Lower leg skin (tissue), 4 donors: ENCODE data around the gene AMH. TPM values are rescaled to one million over a fixed set of nuclear protein-coding genes. Genes with fewer than 3 reads are reported as not detected.
A peak's percentile ranks its signal among the peaks of the same experiment; 100 is the strongest.

ENCODE experiments used
- DNase-seq, 2 donors: peaks; one replicate each; pipeline ENCODE4 v3.0.0-alpha.2; 2019; ENCODE audit warnings: low spot score in 2 of 2
- H3K4me3 ChIP-seq: fragments of 200-600 bp; sonication (generic); 2 replicates; pipeline ENCODE4 v1.5.1; 2017; ENCODE audit warnings: mild to moderate bottlenecking, low read depth; ENCODE audit not compliant: poor library complexity, severe bottlenecking
- CTCF ChIP-seq, 3 donors: fragments of 450-650 bp; IDR thresholded peaks; one replicate each; pipeline ENCODE4 v1.5.1; 2016; ENCODE audit warnings: antibody characterized with exemption in 3 of 3, mild to moderate bottlenecking in 3 of 3, moderate library complexity in 2 of 3
- POLR2A ChIP-seq, 2 donors: fragments of 450-650 bp; IDR thresholded peaks; one replicate each; pipeline ENCODE4 v1.6.1; 2016 to 2017; ENCODE audit warnings: antibody characterized with exemption in 2 of 2, mild to moderate bottlenecking in 1 of 2, moderate library complexity in 1 of 2
- WGBS, 2 donors: methylation state at CpG; one replicate each; pipeline ENCODE4 v1.1.5; 2018; 5-methylcytosine and 5-hydroxymethylcytosine counted together
- intact Hi-C: fragments of 100-400 bp; cut with DNase I; formaldehyde crosslinking; loops from one replicate; pipeline ENCODE4 v1.15.0; 2023; ENCODE audit warnings: low total_unique reads
- total RNA-seq, 4 donors: library from RNA; depleted of rRNA; stranded (reverse); fragments of >200 nt; gene quantifications; one replicate each; pipeline ENCODE4 v1.1.0, GENCODE V29; 2016

Gene AMH
- total RNA-seq, 4 donors from 2014 or later, result 0.13 to 1.3 (median 1.2) TPM

- WGBS, 2 donors, result 27 to 29% methylated on average over 32 to 41 of the region's 43 CpGs
- intact Hi-C loops, result loop anchor here (5.0 to 10.0 kb wide), 3 partner anchors 34 to 123 kb away; partner anchors contain the start of genes AP3D1, PLEKHJ1 and SF3A2
- H3K4me3 ChIP-seq, result peak overlapping the region; percentile 44
- no peak for TF ChIP-seq CTCF (IDR thresholded peaks at IDR 0.05)
- TF ChIP-seq POLR2A (IDR thresholded peaks at IDR 0.05), result no peak
- no peak for DNase-seq
Observed at GRCh38 chr19:2271234-2272103, 22.3 kb downstream of the AMH start.

- WGBS, 2 donors, result 9% methylated on average over 37 to 38 of the region's 45 CpGs
- no peak overlapping the region for H3K4me3 ChIP-seq
- peak in 1 of 3 donors; percentile 97 for TF ChIP-seq CTCF (IDR thresholded peaks at IDR 0.05)
- no peak for TF ChIP-seq POLR2A (IDR thresholded peaks at IDR 0.05)
- DNase-seq, result peak in 1 of 2 donors; percentile 94
- intact Hi-C loops, result loop anchor here (5.0 to 10.0 kb wide), 3 partner anchors 36 to 121 kb away; partner anchors contain the start of genes AP3D1, PLEKHJ1 and SF3A2
Observed at GRCh38 chr19:2273356-2274184, 24.4 kb downstream of the AMH start.

DNA sequence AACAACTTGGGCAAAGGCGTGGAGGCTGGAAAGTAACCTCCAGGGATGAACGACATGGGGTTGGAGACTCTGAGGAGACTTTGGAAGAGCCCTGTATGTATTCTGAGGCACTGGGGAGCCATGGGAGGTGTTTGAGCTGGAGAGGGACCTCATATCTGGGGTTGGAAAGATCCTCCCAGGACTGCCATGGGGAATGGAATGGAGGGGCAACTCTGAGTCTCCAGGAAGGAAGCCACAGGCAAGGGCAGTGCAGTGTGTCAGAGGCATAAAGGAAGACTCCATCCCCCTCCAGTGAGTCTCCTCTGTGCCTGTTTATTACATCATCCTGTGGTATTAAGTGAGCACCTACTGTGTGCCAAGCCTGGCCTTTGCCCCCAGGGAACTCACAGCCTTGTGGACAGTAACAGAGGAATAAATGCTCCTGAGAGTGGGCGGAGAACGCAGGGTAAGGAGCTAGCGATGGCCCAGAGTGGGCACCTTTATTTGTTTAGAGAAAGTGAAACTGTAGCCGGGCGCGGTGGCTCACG is 25.1 kb downstream of the AMH start:
- DNase-seq, result no peak
- intact Hi-C loops, result loop anchor here (5.0 to 10.0 kb wide), 3 partner anchors 37 to 121 kb away; partner anchors contain the start of genes AP3D1, PLEKHJ1 and SF3A2
- H3K4me3 ChIP-seq, result no peak overlapping the region
- WGBS, 2 donors, result 89 to 95% methylated on average over 9 of the region's 9 CpGs
- TF ChIP-seq CTCF (IDR thresholded peaks at IDR 0.05) (no peak), POLR2A (IDR thresholded peaks at IDR 0.05) (no peak)

DNA sequence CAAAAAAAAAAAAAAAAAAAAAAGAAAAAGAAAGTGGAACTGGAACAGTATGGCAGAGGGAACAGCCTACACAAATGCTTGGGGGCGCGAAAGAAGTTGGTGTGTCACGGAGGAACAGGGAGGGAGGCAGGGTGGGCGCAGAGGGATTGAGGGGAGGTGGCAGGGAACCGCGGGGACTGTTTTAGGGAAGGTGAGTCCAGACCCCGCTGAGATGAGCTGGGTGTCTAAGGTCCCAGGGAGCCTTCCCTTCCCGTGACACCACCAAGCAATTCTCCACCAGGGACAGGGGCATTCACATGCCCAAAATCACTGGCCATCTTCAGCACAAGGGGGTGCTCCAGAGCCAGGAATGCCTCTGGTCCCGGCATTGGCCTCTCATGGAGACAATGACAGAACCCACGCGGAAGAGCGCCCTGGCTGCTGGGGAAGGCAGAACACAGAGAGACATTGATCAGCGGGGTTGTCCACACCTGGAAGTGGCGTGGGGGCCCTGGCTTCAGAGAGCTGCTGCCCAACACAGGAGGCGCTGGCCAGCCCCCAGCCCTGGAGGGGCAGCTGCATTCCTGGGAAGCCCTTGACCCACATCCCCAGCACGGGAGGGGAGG is 25.9 kb downstream of the AMH start:
- H3K4me3 ChIP-seq, result no peak overlapping the region
- intact Hi-C loops, result loop anchor here (5.0 to 10.0 kb wide), 3 partner anchors 38 to 120 kb away; partner anchors contain the start of genes AP3D1, PLEKHJ1 and SF3A2
- TF ChIP-seq POLR2A (IDR thresholded peaks at IDR 0.05) (no peak), CTCF (IDR thresholded peaks at IDR 0.05) (peak in 1 of 3 donors; percentile 8)
- peak in 1 of 2 donors; percentile 47 for DNase-seq
- 53 to 78% methylated on average over 10 to 16 of the region's 16 CpGs for WGBS, 2 donors
